HUES6 (cell line): ENCODE data around the gene C5.

ENCODE experiments used
- H3K27ac ChIP-seq: 2 replicates; pipeline ENCODE4 v1.7.0; 2013; ENCODE audit warnings: low read depth, mild to moderate bottlenecking, low read length, inconsistent platforms
- H3K27me3 ChIP-seq: 2 replicates; pipeline ENCODE4 v1.6.1; 2013; ENCODE audit warnings: low read length; ENCODE audit not compliant: control insufficient read depth, insufficient read depth
- H3K36me3 ChIP-seq: 2 replicates; pipeline ENCODE4 v1.6.1; 2013; ENCODE audit warnings: low read length; ENCODE audit not compliant: control insufficient read depth, insufficient read depth
- H3K4me1 ChIP-seq: 2 replicates; pipeline ENCODE4 v1.6.1; 2013; ENCODE audit warnings: low read length; ENCODE audit not compliant: control insufficient read depth, insufficient read depth
- H3K4me3 ChIP-seq: 2 replicates; pipeline ENCODE4 v1.5.1; 2013; ENCODE audit warnings: low read depth, low read length
- H3K9ac ChIP-seq: one replicate; pipeline ENCODE4 v1.6.1; 2013; ENCODE audit warnings: mild to moderate bottlenecking, low read length
- H3K9me3 ChIP-seq: 2 replicates; pipeline ENCODE4 v1.6.1; 2013; ENCODE audit warnings: low read depth, low read length; ENCODE audit not compliant: control insufficient read depth, insufficient read depth

Gene C5

DNA sequence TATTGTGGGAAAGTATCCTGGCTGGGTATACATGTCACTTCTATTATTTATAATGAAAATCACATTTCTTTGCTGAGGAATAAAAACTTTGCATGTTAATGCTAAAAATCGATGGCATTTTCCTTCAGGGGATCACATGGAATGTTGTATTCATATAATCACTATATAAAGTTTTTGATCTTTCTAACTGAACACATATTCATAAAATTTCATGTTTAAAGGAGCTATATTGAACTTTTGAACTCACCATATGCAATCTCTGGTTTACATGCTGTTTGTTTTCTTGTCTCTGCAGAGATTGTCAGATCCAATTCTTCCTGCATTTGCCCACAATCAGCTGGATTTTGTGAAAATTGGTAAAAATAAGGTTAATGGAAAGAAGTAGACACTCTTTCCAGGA is 90.1 kb downstream of the C5 start:
- H3K4me3 ChIP-seq, result no peak overlapping the region
- H3K27ac ChIP-seq, result no peak overlapping the region
- no peaks in the 10 kb centered on the region for H3K27me3 ChIP-seq
- H3K36me3 ChIP-seq, result no peaks in the 10 kb centered on the region
- H3K9ac ChIP-seq, result no peak overlapping the region
- peaks cover 8% of the 10 kb centered on the region; the same call in 1 of the 2 replicates for H3K4me1 ChIP-seq
- H3K9me3 ChIP-seq, result no peaks in the 10 kb centered on the region

- H3K27me3 ChIP-seq, result no peaks in the 10 kb centered on the region
- H3K27ac ChIP-seq, result no peak overlapping the region
- H3K9ac ChIP-seq, result no peak overlapping the region
- H3K4me1 ChIP-seq, result peaks cover 4% of the 10 kb centered on the region; the same call in 1 of the 2 replicates
- no peaks in the 10 kb centered on the region for H3K36me3 ChIP-seq
- no peak overlapping the region for H3K4me3 ChIP-seq
- no peaks in the 10 kb centered on the region for H3K9me3 ChIP-seq
Measured at GRCh38 chr9:120956862-120957261, 93.2 kb downstream of the C5 start.

- no peaks in the 10 kb centered on the region for H3K36me3 ChIP-seq
- no peak overlapping the region for H3K9ac ChIP-seq
- H3K9me3 ChIP-seq, result no peaks in the 10 kb centered on the region
- H3K27ac ChIP-seq, result no peak overlapping the region
- H3K27me3 ChIP-seq, result no peaks in the 10 kb centered on the region
- no peak overlapping the region for H3K4me3 ChIP-seq
- H3K4me1 ChIP-seq, result peaks cover 4% of the 10 kb centered on the region; the same call in 1 of the 2 replicates
Measured at GRCh38 chr9:120951960-120952618, 98.0 kb downstream of the C5 start.

GRCh38 chr9:120950421-120951388 is 99.4 kb downstream of the C5 start:
- Histone ChIP-seq H3K27ac (no peak overlapping the region), H3K9me3 (no peaks in the 10 kb centered on the region), H3K4me3 (no peak overlapping the region), H3K4me1 (peaks cover 4% of the 10 kb centered on the region; the same call in 1 of the 2 replicates), H3K27me3 (no peaks in the 10 kb centered on the region), H3K9ac (no peak overlapping the region), H3K36me3 (no peaks in the 10 kb centered on the region)

- Histone ChIP-seq H3K27me3 (no peaks in the 10 kb centered on the region), H3K9me3 (no peaks in the 10 kb centered on the region), H3K36me3 (no peaks in the 10 kb centered on the region), H3K27ac (no peak overlapping the region), H3K9ac (no peak overlapping the region), H3K4me3 (no peak overlapping the region), H3K4me1 (peaks cover 13% of the 10 kb centered on the region)
Measured at GRCh38 chr9:120949290-120949689, 100.8 kb downstream of the C5 start.

- H3K4me3 ChIP-seq, result no peak overlapping the region
- peaks cover 13% of the 10 kb centered on the region for H3K4me1 ChIP-seq
- H3K27me3 ChIP-seq, result no peaks in the 10 kb centered on the region
- H3K27ac ChIP-seq, result no peak overlapping the region
- H3K9ac ChIP-seq, result no peak overlapping the region
- H3K36me3 ChIP-seq, result no peaks in the 10 kb centered on the region
- no peaks in the 10 kb centered on the region for H3K9me3 ChIP-seq
Measured at GRCh38 chr9:120948824-120949223, 101.3 kb downstream of the C5 start.

DNA sequence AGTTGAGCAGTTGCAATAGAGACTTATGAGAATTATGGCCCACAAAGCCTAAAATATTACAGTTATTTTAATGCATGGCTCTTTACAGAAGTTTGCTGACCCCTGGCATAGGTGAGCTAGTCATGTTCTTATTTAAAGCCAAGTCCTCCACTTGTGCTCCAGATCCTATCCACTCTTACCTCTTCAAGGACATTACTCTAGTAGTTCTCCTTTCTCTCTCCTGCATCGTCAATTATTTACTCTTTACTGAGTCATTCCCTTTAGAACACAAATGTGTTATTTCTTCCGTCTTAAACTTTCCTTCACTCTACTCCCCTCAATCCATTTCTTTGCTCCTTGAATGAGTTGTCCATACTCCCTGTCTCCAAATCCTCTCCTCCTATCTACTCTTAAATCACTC is 102.9 kb downstream of the C5 start:
- Histone ChIP-seq H3K9me3 (no peaks in the 10 kb centered on the region), H3K4me3 (no peak overlapping the region), H3K36me3 (no peaks in the 10 kb centered on the region), H3K27ac (no peak overlapping the region), H3K4me1 (peaks cover 22% of the 10 kb centered on the region), H3K9ac (no peak overlapping the region), H3K27me3 (no peaks in the 10 kb centered on the region)

DNA sequence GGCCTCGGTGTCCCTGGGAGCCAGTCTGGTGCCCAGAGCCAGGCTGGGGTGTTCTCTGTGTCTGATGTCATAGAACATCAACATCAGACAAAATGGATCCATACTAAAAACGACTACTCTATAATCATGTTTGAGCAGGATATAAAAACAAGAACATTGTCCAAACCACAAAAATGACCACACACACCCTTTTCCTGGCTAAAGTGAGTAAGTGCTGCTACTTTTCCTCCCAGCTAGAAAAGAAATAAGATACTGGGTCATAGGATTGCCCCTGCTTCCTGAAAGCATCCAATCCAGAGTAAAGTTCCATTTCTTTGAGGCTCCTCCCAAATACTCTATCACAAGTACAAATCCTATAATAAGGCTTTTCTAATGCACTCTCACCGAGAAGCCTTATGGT is 103.8 kb downstream of the C5 start:
- Histone ChIP-seq H3K9me3 (no peaks in the 10 kb centered on the region), H3K27ac (no peak overlapping the region), H3K9ac (no peak overlapping the region), H3K36me3 (no peaks in the 10 kb centered on the region), H3K27me3 (no peaks in the 10 kb centered on the region), H3K4me3 (no peak overlapping the region), H3K4me1 (peaks cover 23% of the 10 kb centered on the region)

DNA sequence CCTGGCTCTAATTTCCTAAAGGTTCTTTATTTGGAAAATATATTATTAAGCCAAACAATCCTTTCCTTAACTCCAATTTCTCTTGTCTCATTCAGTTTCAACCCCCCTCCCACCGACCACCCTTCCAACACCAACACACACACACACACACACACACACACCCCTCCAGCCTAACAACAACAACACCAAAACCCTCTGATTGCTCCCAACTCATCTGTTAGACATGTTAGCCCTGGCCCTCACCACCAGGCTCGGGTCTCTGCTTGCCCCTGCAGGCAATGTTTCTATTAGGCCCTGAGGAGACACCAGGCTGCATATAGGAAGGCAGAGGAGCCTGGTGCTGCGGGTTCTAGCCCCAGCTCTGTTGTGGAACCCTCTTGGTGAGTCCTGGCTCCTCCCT is 105.1 kb downstream of the C5 start:
- no peaks in the 10 kb centered on the region for H3K9me3 ChIP-seq
- no peak overlapping the region for H3K9ac ChIP-seq
- H3K27me3 ChIP-seq, result no peaks in the 10 kb centered on the region
- peaks cover 30% of the 10 kb centered on the region for H3K4me1 ChIP-seq
- no peaks in the 10 kb centered on the region for H3K36me3 ChIP-seq
- no peak overlapping the region for H3K4me3 ChIP-seq
- no peak overlapping the region for H3K27ac ChIP-seq

- H3K36me3 ChIP-seq, result no peaks in the 10 kb centered on the region
- no peaks in the 10 kb centered on the region for H3K9me3 ChIP-seq
- no peaks in the 10 kb centered on the region for H3K27me3 ChIP-seq
- H3K4me1 ChIP-seq, result peaks cover 30% of the 10 kb centered on the region
- H3K4me3 ChIP-seq, result no peak overlapping the region
- H3K9ac ChIP-seq, result no peak overlapping the region
- no peak overlapping the region for H3K27ac ChIP-seq
Measured at GRCh38 chr9:120944434-120944843, 105.6 kb downstream of the C5 start.
